ENCODE results near the gene ATP5MC3.
"Not testable (repeated sequence)": the region's sequence is repeated elsewhere in the genome, so short reads cannot be mapped to it uniquely, and the experiment has no call there.

Gene ATP5MC3

GRCh38 chr2:175181104-175181876 is at the start of gene ATP5MC3:
Gene ATP5MC3 (minus strand): TSS chr2:175181710. CDS start chr2:175181393, 317 bp downstream.
- DNase-seq (ENCODE audit: low read depth in 2 of 2), result peak; percentile 89 to 91

- DNase-seq (ENCODE audit: low read depth in 2 of 2), result not testable (repeated sequence)
Measured at GRCh38 chr2:175228601-175229000, 47.1 kb upstream of the ATP5MC3 start.

GRCh38 chr2:175228179-175228578 is 46.7 kb upstream of the ATP5MC3 start:
- no peak for DNase-seq (ENCODE audit: low read depth in 2 of 2)

- no peak for DNase-seq (ENCODE audit: low read depth in 2 of 2)
Measured at GRCh38 chr2:175227393-175227792, 45.9 kb upstream of the ATP5MC3 start.

GRCh38 chr2:175220075-175220474 is 38.6 kb upstream of the ATP5MC3 start:
- no peak for DNase-seq (ENCODE audit: low read depth in 2 of 2)

GRCh38 chr2:175218551-175218950 is 37.0 kb upstream of the ATP5MC3 start:
- DNase-seq (ENCODE audit: low read depth in 2 of 2), result no peak

- DNase-seq (ENCODE audit: low read depth in 2 of 2), result no peak
Measured at GRCh38 chr2:175207741-175208438, 26.4 kb upstream of the ATP5MC3 start.

GRCh38 chr2:175206866-175207265 is 25.4 kb upstream of the ATP5MC3 start:
- no peak for DNase-seq (ENCODE audit: low read depth in 2 of 2)

- no peak for DNase-seq (ENCODE audit: low read depth in 2 of 2)
Measured at GRCh38 chr2:175205523-175205922, 24.0 kb upstream of the ATP5MC3 start.

GRCh38 chr2:175203621-175204496 is 22.3 kb upstream of the ATP5MC3 start:
- DNase-seq (ENCODE audit: low read depth in 2 of 2), result no peak

GRCh38 chr2:175195012-175195411 is 13.5 kb upstream of the ATP5MC3 start:
- no peak for DNase-seq (ENCODE audit: low read depth in 2 of 2)

- no peak for DNase-seq (ENCODE audit: low read depth in 2 of 2)
Measured at GRCh38 chr2:175188761-175189160, 7.3 kb upstream of the ATP5MC3 start.

- no peak for DNase-seq (ENCODE audit: low read depth in 2 of 2)
Measured at GRCh38 chr2:175187378-175187777, 5.9 kb upstream of the ATP5MC3 start.

- no peak for DNase-seq (ENCODE audit: low read depth in 2 of 2)
Measured at GRCh38 chr2:175183674-175184073, 2.2 kb upstream of the ATP5MC3 start.

- DNase-seq (ENCODE audit: low read depth in 2 of 2), result no peak
Measured at GRCh38 chr2:175181877-175182308, 383 bp upstream of the ATP5MC3 start.

- DNase-seq (ENCODE audit: low read depth in 2 of 2), result no peak
Measured at GRCh38 chr2:175180701-175181103, 808 bp downstream of the ATP5MC3 start.

GRCh38 chr2:175176624-175177023 is 4.9 kb downstream of the ATP5MC3 start:
- DNase-seq (ENCODE audit: low read depth in 2 of 2), result no peak

GRCh38 chr2:175175896-175176295 is 5.6 kb downstream of the ATP5MC3 start:
- no peak for DNase-seq (ENCODE audit: low read depth in 2 of 2)

GRCh38 chr2:175175320-175175719 is 6.2 kb downstream of the ATP5MC3 start:
- DNase-seq (ENCODE audit: low read depth in 2 of 2), result no peak

GRCh38 chr2:175170659-175171304 is 10.7 kb downstream of the ATP5MC3 start:
- DNase-seq (ENCODE audit: low read depth in 2 of 2), result no peak

- no peak for DNase-seq (ENCODE audit: low read depth in 2 of 2)
Measured at GRCh38 chr2:175169191-175169590, 12.3 kb downstream of the ATP5MC3 start.

GRCh38 chr2:175168564-175168945 is 13.0 kb downstream of the ATP5MC3 start:
- DNase-seq (ENCODE audit: low read depth in 2 of 2), result no peak

Measured in fibroblast of skin of left quadriceps (primary cell).